Superior temporal gyrus (tissue), 1 donor: ENCODE measurements around the gene TRPM3.
A peak's percentile ranks its signal among the peaks of the same experiment; 100 is the strongest.

Experiments
- DNase-seq: peaks from one replicate; pipeline ENCODE4 v3.0.0-alpha.2; 2016; ENCODE audit errors: extremely low spot score

TRPM3 gene

GRCh38 chr9:70948744-70949143 is 172.7 kb downstream of the TRPM3 start:
- DNase-seq = no peak

GRCh38 chr9:70947511-70947910 is 173.9 kb downstream of the TRPM3 start:
- DNase-seq = no peak

- DNase-seq = no peak
These were observed 174.3 kb downstream of the TRPM3 start for GRCh38 chr9:70947086-70947485.

- DNase-seq = no peak
These were observed 176.1 kb downstream of the TRPM3 start for GRCh38 chr9:70945301-70945700.

- DNase-seq = no peak
These were observed 180.2 kb downstream of the TRPM3 start for GRCh38 chr9:70941191-70941590.

GRCh38 chr9:70940605-70941004 is 180.8 kb downstream of the TRPM3 start:
- no peak for DNase-seq

- DNase-seq = no peak
These were observed 184.9 kb downstream of the TRPM3 start for GRCh38 chr9:70936536-70936935.

- no peak for DNase-seq
These were observed 185.6 kb downstream of the TRPM3 start for GRCh38 chr9:70935856-70936255.

- no peak for DNase-seq
These were observed 186.8 kb downstream of the TRPM3 start for GRCh38 chr9:70934642-70935041.

- no peak for DNase-seq
These were observed 188.1 kb downstream of the TRPM3 start for GRCh38 chr9:70933321-70933720.

GRCh38 chr9:70932097-70932496 is 189.3 kb downstream of the TRPM3 start:
- no peak for DNase-seq

- no peak for DNase-seq
These were observed 193.9 kb downstream of the TRPM3 start for GRCh38 chr9:70927530-70927929.

- DNase-seq = peak; percentile 83
These were observed 196.4 kb downstream of the TRPM3 start for GRCh38 chr9:70924895-70925547.

- DNase-seq = no peak
These were observed 197.0 kb downstream of the TRPM3 start for GRCh38 chr9:70924380-70924779.

GRCh38 chr9:70923961-70924360 is 197.5 kb downstream of the TRPM3 start:
- no peak for DNase-seq

- DNase-seq = no peak
These were observed 200.3 kb downstream of the TRPM3 start for GRCh38 chr9:70921136-70921535.

- DNase-seq = no peak
These were observed 204.1 kb downstream of the TRPM3 start for GRCh38 chr9:70917277-70917676.

- DNase-seq = no peak
These were observed 209.6 kb downstream of the TRPM3 start for GRCh38 chr9:70911791-70912190.

- no peak for DNase-seq
These were observed 210.8 kb downstream of the TRPM3 start for GRCh38 chr9:70910598-70910997.

- peak; percentile 33 for DNase-seq
These were observed 218.7 kb downstream of the TRPM3 start for GRCh38 chr9:70902692-70903131.

- DNase-seq = no peak
These were observed 219.2 kb downstream of the TRPM3 start for GRCh38 chr9:70902171-70902570.

GRCh38 chr9:70901746-70902145 is 219.7 kb downstream of the TRPM3 start:
- DNase-seq = no peak

GRCh38 chr9:70901013-70901412 is 220.4 kb downstream of the TRPM3 start:
- no peak for DNase-seq

- DNase-seq = no peak
These were observed 227.8 kb downstream of the TRPM3 start for GRCh38 chr9:70893580-70894122.
